HG02973 (cell line): ENCODE data around the gene TMPRSS11F.

ENCODE experiments used
- ATAC-seq: cut with Tn5 transposase; IDR thresholded peaks from one replicate; pipeline ENCODE4 v1.9.1; 2021; ENCODE audit warnings: moderate library complexity; ENCODE audit not compliant: unreplicated experiment

Gene TMPRSS11F

DNA sequence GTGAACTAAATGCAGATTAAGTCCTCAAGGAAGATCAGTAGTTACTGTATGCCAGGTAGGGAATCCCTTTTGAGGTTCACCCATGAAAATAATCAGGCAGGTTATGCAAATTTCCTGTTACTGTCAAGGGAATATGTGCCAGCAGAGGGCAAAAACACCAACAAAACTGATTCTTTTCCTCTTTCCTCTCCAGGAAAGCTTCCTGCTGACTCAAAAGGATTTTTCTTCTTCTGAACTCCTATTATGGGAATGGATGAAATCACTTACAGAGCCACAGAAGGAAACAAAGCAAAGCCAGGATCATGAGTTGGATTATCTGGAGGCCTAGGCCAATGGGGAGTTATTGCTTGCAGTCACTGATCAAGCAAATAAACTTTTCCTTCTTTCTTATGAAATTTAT lies 49.7 kb downstream of the TMPRSS11F start:
- no peak for ATAC-seq

DNA sequence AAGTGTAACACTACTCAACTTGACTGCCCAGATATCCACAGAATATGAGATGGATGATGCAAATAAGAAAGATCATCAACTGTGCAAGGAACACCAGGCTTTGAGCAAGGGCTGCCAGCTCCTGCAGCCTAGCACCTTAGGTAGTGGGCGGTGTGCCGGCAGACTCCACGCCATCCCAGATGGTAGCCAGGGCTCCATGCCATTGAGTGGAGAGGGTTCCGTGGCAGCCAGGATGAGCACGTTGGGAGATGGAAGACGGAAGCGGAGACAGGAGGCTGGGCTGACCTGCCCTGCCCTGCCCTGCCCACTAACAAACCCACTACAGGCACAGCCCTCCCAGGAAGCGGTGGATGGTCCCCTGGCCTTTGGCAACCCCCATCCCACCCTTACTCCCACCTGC lies 51.9 kb downstream of the TMPRSS11F start:
- ATAC-seq: no peak

GRCh38 chr4:68077301-68077700 lies 52.4 kb downstream of the TMPRSS11F start:
- ATAC-seq: no peak

- ATAC-seq: no peak
Measured at GRCh38 chr4:68076194-68076593, 53.5 kb downstream of the TMPRSS11F start.

- ATAC-seq: no peak
Measured at GRCh38 chr4:68074397-68074796, 55.3 kb downstream of the TMPRSS11F start.

DNA sequence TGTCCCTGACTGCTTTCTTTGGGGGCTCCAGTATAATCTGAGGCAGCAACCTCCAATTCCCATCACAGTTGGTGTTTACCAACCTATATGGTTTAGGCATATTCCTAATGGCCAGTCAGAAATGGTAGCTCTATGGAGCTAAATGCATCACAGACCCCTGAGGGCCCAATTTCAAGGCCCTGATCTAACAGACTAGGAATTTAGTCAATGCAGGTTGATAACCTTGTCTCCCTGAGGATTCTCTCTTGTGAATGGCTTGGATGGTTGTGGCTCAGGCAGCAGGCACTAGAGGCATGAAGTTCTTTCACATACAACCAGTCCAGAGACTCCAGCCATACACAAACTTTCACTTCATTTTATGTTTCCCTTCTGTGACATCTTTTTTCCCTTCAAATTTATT lies 59.4 kb downstream of the TMPRSS11F start:
- ATAC-seq: no peak

- ATAC-seq: no peak
Measured at GRCh38 chr4:68062501-68062900, 67.2 kb downstream of the TMPRSS11F start.

GRCh38 chr4:68038272-68038671 lies 91.4 kb downstream of the TMPRSS11F start:
- no peak for ATAC-seq

GRCh38 chr4:68021185-68021584 lies 108.5 kb downstream of the TMPRSS11F start:
- ATAC-seq: no peak

GRCh38 chr4:68011684-68012083 lies 118.0 kb downstream of the TMPRSS11F start:
- no peak for ATAC-seq
